Activated B cell treated with CpG ODN at 0.5 μM for 24 hours (primary cell): Measurements from ENCODE around the gene CRADD. TPM values are rescaled to one million over a fixed set of nuclear protein-coding genes. Genes with fewer than 3 reads are reported as not detected.

Experiments used
- ATAC-seq: fragments of 200-7000 bp; cut with Tn5 transposase; one replicate; pipeline ENCODE4 v1.10.0; 2021; ENCODE audit warnings: low read depth, mild to moderate bottlenecking, moderate library complexity
- CTCF ChIA-PET: fragments of 350-600 bp; sonication (Branson Sonifier 250); formaldehyde crosslinking; loops from one replicate; lab custom pipeline; 2021; ENCODE audit warnings: antibody characterized with exemption; lab: Charles Lee
- POLR2A ChIA-PET: fragments of 350-600 bp; sonication (Branson Sonifier 250); formaldehyde crosslinking; loops from one replicate; lab custom pipeline; 2021; ENCODE audit warnings: antibody characterized with exemption; lab: Charles Lee
- DNase-seq: peaks from one replicate; pipeline ENCODE4 v3.0.0; 2022
- H3K27ac Mint-ChIP-seq: one replicate; pipeline ENCODE4 v1.8.0; 2020; ENCODE audit warnings: mixed read lengths
- H3K27me3 Mint-ChIP-seq: one replicate; pipeline ENCODE4 v1.8.0; 2021; ENCODE audit warnings: mixed read lengths
- H3K36me3 Mint-ChIP-seq: one replicate; pipeline ENCODE4 v1.8.0; 2021; ENCODE audit warnings: low read depth, mixed read lengths
- H3K4me1 Mint-ChIP-seq: one replicate; pipeline ENCODE4 v1.8.0; 2021; ENCODE audit warnings: mixed read lengths
- H3K4me3 Mint-ChIP-seq: one replicate; pipeline ENCODE4 v1.8.0; 2020; ENCODE audit warnings: mild to moderate bottlenecking, mixed read lengths
- H3K9me3 Mint-ChIP-seq: one replicate; pipeline ENCODE4 v1.8.0; 2020; ENCODE audit warnings: mixed read lengths
- CTCF ChIP-seq: fragments of 200-600 bp; IDR thresholded peaks from one replicate; pipeline ENCODE4 v1.8.0; 2022; ENCODE audit warnings: antibody characterized with exemption, mild to moderate bottlenecking
- intact Hi-C: fragments of 100-400 bp; cut with micrococcal nuclease; formaldehyde crosslinking; loops from one replicate; pipeline ENCODE4 v1.15.1; 2024
- total RNA-seq: library from RNA; stranded (reverse); gene quantifications from 2 replicates; pipeline ENCODE4 v1.2.3, GENCODE V29; 2022

The CRADD gene
- total RNA-seq, 1 donor from 2014 or later = 15.3 TPM

DNA sequence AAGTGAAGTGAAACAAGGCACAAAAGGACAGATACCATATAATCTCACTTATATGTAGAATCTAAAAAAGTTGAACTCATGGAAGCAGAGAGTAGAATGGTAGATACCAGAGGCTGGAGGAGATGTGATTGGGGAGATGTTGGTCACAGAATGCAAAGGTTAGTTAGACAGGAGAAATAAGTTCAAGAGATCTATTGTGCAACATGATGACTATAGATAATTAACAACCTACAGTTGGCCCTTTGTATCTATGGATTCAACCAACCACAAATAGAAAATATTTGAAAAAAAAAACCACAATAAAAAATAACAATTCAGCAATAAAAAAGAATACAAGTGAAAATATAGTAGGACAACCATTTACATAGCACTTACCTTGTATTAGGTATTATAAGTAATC, 19.3 kb downstream of the CRADD start:
- H3K27ac Mint-ChIP-seq = no peak overlapping the region
- no peak for DNase-seq
- H3K4me1 Mint-ChIP-seq = no peaks in the 10 kb centered on the region

GRCh38 chr12:93698307-93699092, 21.3 kb downstream of the CRADD start:
- intact Hi-C loops = no loop called here
- ChIA-PET CTCF (no interaction called here), POLR2A (no interaction called here)
- Mint-ChIP-seq H3K9me3 (no peaks in the 10 kb centered on the region), H3K27ac (no peak overlapping the region), H3K4me3 (no peak overlapping the region), H3K36me3 (no peaks in the 10 kb centered on the region), H3K4me1 (no peaks in the 10 kb centered on the region), H3K27me3 (no peaks in the 10 kb centered on the region)
- ATAC-seq (no peak), DNase-seq (no peak)
- TF ChIP-seq CTCF = no peak

More for the DNA sequence above, 19.3 kb downstream of the CRADD start:
- TF ChIP-seq CTCF = no peak
- no peak overlapping the region for H3K4me3 Mint-ChIP-seq
- peaks cover 11% of the 10 kb centered on the region for H3K9me3 Mint-ChIP-seq
- H3K36me3 Mint-ChIP-seq = peaks cover 3% of the 10 kb centered on the region
- CTCF ChIA-PET = no interaction called here
- POLR2A ChIA-PET = no interaction called here
- no peaks in the 10 kb centered on the region for H3K27me3 Mint-ChIP-seq
- intact Hi-C loops = no loop called here
- ATAC-seq = no peak

DNA sequence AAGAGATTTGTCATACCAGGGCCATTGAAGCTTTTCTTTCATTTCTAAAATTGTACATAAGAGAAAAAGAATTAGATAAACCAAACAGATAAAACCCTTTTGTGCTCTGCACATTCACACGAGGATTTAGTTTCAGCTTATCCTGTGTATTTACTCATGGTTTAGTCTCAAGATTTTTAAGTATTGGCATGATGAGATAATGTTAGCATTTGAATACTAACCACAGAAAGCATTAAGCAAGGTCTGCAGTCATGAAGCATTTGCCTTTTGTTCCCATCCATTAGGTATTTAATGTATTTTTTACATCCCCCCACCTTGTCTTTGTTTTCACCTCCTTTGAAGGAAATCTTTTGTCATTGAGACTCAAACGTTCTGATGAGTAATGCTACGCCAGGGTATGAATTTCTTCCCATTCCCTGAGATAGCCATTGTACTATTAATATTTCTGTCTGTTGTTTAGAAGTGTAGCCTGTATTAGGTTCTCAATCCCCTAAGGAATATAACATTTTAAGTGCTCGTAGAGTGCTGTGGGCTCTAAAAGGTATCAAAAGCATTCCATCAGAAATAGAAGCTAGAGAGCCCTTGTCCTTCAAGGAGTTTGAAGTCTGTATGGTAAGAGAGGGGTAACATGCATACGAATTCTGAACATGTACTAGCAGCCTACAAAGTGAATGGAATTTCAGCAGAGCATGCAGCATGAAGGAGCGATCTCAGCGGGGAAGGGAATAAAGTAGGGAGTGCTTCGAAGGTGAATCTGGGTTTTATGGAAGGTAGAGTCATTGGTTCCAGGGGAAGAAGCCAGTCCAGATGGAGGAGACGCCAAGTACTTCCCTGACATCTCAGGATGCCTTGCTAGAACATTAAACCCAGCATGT, 22.3 kb downstream of the CRADD start:
- TF ChIP-seq CTCF = no peak
- no peak overlapping the region for H3K27ac Mint-ChIP-seq
- no peak overlapping the region for H3K4me3 Mint-ChIP-seq
- CTCF ChIA-PET = no interaction called here
- POLR2A ChIA-PET = no interaction called here
- intact Hi-C loops = no loop called here
- H3K36me3 Mint-ChIP-seq = no peaks in the 10 kb centered on the region
- no peaks in the 10 kb centered on the region for H3K27me3 Mint-ChIP-seq
- no peak for ATAC-seq
- no peaks in the 10 kb centered on the region for H3K9me3 Mint-ChIP-seq
- H3K4me1 Mint-ChIP-seq = peaks cover 4% of the 10 kb centered on the region
- no peak for DNase-seq

- ChIA-PET POLR2A (no interaction called here), CTCF (no interaction called here)
- intact Hi-C loops = no loop called here
- TF ChIP-seq CTCF = no peak
- Mint-ChIP-seq H3K36me3 (no peaks in the 10 kb centered on the region), H3K27me3 (no peaks in the 10 kb centered on the region), H3K4me3 (no peak overlapping the region), H3K4me1 (peaks cover 4% of the 10 kb centered on the region), H3K9me3 (no peaks in the 10 kb centered on the region), H3K27ac (no peak overlapping the region)
- DNase-seq (no peak), ATAC-seq (no peak)
Observed at GRCh38 chr12:93702707-93703315, 25.6 kb downstream of the CRADD start.

- DNase-seq (no peak), ATAC-seq (no peak)
- ChIA-PET POLR2A (no interaction called here), CTCF (interaction anchor here (1.0 kb wide), 1 partner anchor 135 kb away, joined by 4 read pairs; no protein-coding TSS in a partner anchor)
- no peak for TF ChIP-seq CTCF
- peaks cover under 1% of the 10 kb centered on the region for H3K9me3 Mint-ChIP-seq
- peaks cover 4% of the 10 kb centered on the region for H3K4me1 Mint-ChIP-seq
- intact Hi-C loops = no loop called here
- no peaks in the 10 kb centered on the region for H3K36me3 Mint-ChIP-seq
- H3K4me3 Mint-ChIP-seq = no peak overlapping the region
- H3K27me3 Mint-ChIP-seq = no peaks in the 10 kb centered on the region
- H3K27ac Mint-ChIP-seq = no peak overlapping the region
Observed at GRCh38 chr12:93704122-93704521, 26.9 kb downstream of the CRADD start.
